HCT116 (cell line): ENCODE data around the gene DPF3.

Experiments
- ATF3 ChIP-seq: IDR thresholded peaks from 2 replicates; pipeline ENCODE4 v1.6.1; 2012
- CEBPB ChIP-seq: IDR thresholded peaks from 2 replicates; pipeline ENCODE4 v1.6.1; 2012; ENCODE audit warnings: low read depth
- CTCF ChIP-seq, 3 experiments: fragments of 200-600 bp in 1 of 3; sonication (generic) in 1 of 3; IDR thresholded peaks in 2 of 3; conservative IDR thresholded peaks in 1 of 3; 2 replicates each; pipeline ENCODE4 v1.5.1; 2012 to 2017; ENCODE audit warnings: low read depth in 2 of 3, low read length in 2 of 3, antibody characterized with exemption in 1 of 3, borderline replicate concordance in 1 of 3, control low read depth in 1 of 3, mild to moderate bottlenecking in 1 of 3, mixed read lengths in 1 of 3, mixed run types in 1 of 3, moderate library complexity in 1 of 3; ENCODE audit not compliant: insufficient read depth in 1 of 3
- EGR1 ChIP-seq: IDR thresholded peaks from 2 replicates; pipeline ENCODE4 v1.6.1; 2012; ENCODE audit warnings: low read depth
- EZH2 ChIP-seq: fragments of 200-600 bp; sonication (generic); IDR thresholded peaks from 2 replicates; pipeline ENCODE4 v1.6.1; 2017; ENCODE audit warnings: antibody characterized with exemption, mixed run types
- EZH2phosphoT487 ChIP-seq: fragments of 200-600 bp; IDR thresholded peaks from 2 replicates; pipeline ENCODE4 v1.6.1; 2018; ENCODE audit warnings: antibody characterized with exemption, borderline replicate concordance
- MAX ChIP-seq: IDR thresholded peaks from 2 replicates; pipeline ENCODE4 v1.6.1; 2012
- POLR2A ChIP-seq: IDR thresholded peaks from 2 replicates; pipeline ENCODE4 v1.7.0; 2011; ENCODE audit warnings: borderline replicate concordance; ENCODE audit not compliant: insufficient read depth, insufficient read length; ENCODE audit errors: extremely low read depth
- RAD21 ChIP-seq: IDR thresholded peaks from 2 replicates; pipeline ENCODE4 v1.6.1; 2012; ENCODE audit warnings: low read depth, mild to moderate bottlenecking
- ZNF274 ChIP-seq: fragments of 200-500 bp; sonication (Bioruptor generic); IDR thresholded peaks from 2 replicates; pipeline ENCODE4 v1.6.1; 2014; ENCODE audit warnings: mild to moderate bottlenecking, low read depth, low read length, inconsistent platforms

- TF ChIP-seq RAD21, result no peak
- no peak for TF ChIP-seq MAX
- TF ChIP-seq CTCF (IDR thresholded peaks at IDR 0.05 in 2 of 3, conservative IDR thresholded peaks at IDR 0.05 in 1 of 3; ENCODE audit: borderline replicate concordance in 1 of 3, insufficient read depth in 1 of 3, low read depth in 2 of 3, low read length in 2 of 3), result no peak
- TF ChIP-seq POLR2A, result no peak
- TF ChIP-seq CEBPB, result no peak
- no peak for TF ChIP-seq EZH2
- no peak for TF ChIP-seq ZNF274
- TF ChIP-seq EGR1, result no peak
- no peak for TF ChIP-seq EZH2phosphoT487
- no peak for TF ChIP-seq ATF3
Observed at GRCh38 chr14:72701605-72702004, 192.3 kb downstream of the DPF3 start.
